ENCODE results near the gene AP1G1.
"Not testable (repeated sequence)": the region's sequence is repeated elsewhere in the genome, so short reads cannot be mapped to it uniquely, and the experiment has no call there.

Gene AP1G1

DNA sequence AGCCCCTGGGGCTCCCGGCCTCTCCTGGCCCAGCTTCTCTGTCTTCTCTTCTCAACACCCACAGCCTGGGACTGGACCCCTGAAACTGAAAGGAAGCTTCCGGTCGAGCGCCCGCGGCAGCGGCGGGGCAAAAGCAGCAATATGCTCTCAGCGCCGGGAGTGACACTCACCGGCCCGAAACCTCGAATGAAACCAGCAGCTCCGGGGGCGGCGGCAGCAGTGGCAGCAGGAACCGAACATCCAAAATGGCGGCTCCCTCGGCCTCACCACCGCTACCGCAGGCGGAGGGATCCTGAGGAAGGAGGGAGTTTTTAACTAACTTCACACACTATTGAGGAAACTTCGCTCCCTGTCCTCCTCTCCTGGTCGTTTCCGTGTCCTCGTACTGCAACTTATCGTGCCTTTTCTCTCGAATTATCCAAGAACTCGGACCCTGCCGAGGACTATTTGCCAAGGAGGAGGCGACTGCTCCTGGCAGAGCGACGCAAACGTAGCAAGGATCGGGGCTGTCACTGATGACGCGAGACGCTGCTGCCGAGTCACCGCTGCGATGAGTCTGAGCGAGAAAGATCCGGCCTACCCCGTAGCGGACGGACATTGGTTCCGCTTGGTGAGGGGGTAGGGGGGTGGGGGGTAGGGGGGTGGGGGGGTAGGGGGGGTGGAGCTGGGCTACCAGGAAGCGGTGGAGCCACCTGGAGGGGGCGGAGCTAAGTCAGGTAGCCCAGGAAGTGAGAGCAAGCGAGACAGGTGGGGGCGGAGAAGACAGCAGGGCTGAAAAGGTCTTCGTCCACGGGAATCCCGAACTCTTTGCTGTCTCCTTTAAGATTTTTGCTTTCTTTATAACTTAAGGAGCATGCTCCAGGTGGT lies at the start of gene AP1G1:
Gene AP1G1, minus strand, starts transcription at position 242 of the 867 bp plus-strand sequence. CDS start 19,355 bp downstream, outside the sequence.
- DNase-seq = peak; percentile 76 to 88 (median 80)

DNA sequence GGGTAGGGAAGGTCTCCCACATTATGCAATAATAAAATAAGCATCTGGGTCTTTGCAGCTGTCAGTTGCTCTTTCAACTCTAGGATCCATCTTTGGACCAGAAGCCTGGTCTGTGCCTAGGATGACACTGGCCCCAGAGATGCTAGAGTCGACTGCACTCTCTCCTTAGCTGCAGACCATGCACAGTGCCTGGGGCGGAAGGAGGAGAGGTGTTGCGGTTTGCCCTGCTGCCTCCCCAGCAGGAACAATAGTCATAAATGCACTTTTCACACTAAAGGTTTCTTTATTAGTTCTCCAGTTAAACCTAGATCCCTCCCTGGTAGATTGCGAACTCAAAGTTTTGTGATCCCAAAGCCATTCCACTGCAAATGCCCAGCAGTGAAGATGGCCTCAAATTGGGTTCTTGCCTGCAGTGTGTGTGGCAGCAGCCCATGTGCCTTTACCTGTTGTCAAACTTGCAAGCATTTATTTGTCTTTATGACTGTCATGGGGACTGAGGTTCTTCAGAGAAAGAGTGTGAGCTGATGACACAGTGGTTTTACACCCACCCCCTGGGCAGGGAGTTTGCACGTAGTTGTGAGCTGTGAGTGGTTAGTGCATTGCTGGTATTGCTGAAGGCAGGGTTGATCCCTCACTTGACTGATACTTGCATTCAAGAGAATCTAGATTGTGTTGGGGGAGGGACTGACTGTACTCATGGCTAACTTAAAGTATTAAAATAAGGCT lies 47.5 kb upstream of the AP1G1 start:
- no peak for DNase-seq

- DNase-seq = no peak
Observed at GRCh38 chr16:71854369-71854948, 45.8 kb upstream of the AP1G1 start.

DNA sequence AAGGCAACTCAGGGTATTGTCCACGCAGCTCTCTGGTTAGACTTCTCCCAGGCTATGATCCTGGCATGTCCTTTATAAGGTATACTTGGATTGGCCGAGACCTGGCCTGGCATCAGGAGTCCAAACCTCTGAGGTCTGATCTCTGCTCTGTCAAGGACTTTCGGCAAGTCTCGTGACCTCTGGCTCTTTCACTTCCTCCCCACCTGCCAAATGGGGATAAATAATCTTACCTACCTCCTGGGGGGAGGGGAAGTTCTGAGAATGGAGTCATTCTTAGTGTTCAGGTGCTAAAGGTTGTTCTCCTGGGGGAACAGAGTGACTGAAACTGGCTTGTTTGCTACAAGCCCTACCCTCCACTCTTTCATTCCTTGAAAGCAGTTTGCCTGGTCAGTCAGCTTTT lies 44.8 kb upstream of the AP1G1 start:
- DNase-seq = no peak

- DNase-seq = no peak
Observed at GRCh38 chr16:71852561-71852960, 43.9 kb upstream of the AP1G1 start.

GRCh38 chr16:71852158-71852557 lies 43.5 kb upstream of the AP1G1 start:
- DNase-seq = no peak

DNA sequence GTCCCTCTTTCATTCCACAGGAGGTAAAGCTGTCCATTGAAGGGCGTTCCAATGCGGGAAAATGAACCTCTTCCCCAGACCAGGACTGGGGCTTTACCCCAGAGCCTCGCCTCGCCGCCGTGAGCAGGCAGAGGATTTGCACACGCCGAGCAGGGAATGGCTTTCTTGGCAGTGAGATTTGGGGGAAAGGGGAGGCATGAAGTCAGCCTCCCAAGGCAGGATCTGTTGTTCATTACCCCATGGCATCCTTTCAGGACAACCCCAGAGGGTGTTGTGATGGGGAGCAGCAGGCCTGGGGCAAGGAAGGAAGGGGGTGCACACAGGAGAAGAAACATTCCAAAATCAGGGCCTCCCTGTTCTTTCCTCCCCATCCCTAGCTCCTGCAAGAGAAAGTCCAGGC lies 43.1 kb upstream of the AP1G1 start:
- no peak for DNase-seq

DNA sequence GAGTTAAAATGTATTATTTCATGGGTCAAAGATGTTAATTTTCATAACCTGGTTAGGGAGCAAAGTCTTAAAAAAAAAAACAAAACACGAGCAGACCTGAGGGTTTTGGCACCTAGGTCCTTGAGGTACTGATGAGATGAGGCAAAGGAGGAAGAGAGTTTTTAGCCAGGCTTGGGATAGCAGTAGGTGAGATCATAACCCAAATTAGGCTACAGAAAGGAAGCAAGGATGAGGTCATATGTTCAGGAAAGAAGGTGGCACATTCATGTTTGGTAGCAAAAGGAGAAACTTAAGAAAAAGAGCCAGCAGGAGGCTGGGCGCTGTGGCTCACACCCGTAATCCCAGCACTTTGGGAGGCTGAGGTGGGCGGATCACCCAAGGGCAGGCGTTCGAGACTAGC lies 40.0 kb upstream of the AP1G1 start:
- no peak for DNase-seq

- no peak for DNase-seq
Observed at GRCh38 chr16:71847096-71847495, 38.5 kb upstream of the AP1G1 start.

GRCh38 chr16:71846431-71846830 lies 37.8 kb upstream of the AP1G1 start:
- no peak for DNase-seq

GRCh38 chr16:71845639-71846430 lies 37.2 kb upstream of the AP1G1 start, which contains the start of gene ATXN1L:
ATXN1L (plus strand) TSS chr16:71845976; CDS start chr16:71849741, 3,765 bp downstream.
- peak; percentile 80 to 91 (median 86) for DNase-seq

DNA sequence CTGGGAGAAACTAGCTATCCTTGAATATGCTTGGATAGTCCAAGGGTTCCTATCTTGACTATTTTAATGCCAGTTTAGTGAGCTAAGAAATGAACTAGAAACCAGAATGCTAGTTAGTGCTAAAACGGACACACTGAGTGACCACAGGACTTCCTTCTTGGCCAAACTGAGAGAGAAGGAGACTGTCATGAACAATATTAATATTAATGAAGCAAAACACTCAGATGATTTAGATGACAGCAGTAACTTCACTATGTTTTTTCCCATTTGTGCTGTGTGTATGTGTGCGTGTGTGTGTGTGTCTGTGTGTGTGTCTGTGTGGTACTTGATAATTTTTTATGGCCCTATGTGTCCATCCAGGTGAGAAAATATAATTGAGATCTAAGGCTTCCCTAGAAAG lies 34.9 kb upstream of the AP1G1 start:
- DNase-seq = no peak

DNA sequence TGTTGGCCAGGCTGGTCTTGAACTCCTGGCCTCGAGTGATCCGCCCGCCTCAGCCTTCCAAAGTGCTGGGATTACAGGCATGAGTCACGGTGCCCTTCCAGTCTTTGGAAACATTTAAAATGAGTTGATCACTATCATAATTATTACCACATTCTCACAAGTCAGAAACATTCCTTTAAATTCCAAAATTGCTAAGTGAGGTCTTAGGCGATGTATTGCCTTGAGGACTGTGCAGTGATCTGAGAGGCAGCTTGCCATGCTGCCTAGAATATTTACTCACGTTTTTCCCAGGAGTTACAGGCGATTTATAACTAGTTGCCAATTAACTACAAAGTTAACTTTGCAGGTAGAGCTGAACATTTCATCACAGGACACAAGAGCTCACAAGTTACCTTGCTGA lies 31.4 kb upstream of the AP1G1 start:
- DNase-seq = no peak

DNA sequence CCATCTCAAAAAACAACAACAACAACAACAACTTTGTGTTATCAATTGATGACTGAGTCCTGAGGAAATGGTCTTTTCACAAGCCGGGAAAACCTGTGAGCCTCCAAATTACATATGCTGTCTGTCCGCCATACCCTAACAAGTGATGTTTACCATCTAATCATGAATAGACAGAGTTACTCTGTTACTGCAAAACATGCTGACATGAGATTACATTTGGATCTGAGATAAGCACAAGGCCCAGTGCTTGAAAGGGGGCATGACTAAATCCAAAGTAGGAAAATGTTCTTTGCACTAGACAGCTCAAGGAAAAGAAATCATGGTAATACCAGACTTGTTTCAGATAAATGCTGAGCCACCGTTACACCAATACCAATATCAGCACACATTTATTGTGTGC lies 28.5 kb upstream of the AP1G1 start:
- no peak for DNase-seq

GRCh38 chr16:71834291-71834690 lies 25.7 kb upstream of the AP1G1 start:
- DNase-seq = no peak

GRCh38 chr16:71832112-71832511 lies 23.5 kb upstream of the AP1G1 start:
- not testable (repeated sequence) for DNase-seq

DNA sequence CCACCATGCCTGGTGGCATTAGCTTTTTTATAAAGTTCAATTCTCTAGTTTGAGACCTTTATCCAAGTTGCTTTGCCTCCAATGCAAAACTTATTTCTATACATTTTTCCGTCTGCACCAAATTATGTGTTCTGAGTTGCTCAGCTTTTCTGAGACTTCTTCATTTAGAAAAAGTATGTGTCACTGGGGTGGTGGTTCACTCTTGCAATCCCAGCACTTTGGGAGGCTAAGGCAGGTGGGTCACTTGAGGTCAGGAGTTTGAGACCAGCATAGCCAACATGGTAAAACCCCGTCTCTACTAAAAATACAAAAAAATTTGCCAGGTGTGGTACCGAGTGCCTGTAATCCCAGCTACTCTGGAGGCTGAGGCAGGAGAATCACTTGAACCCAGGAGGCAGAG lies 23.1 kb upstream of the AP1G1 start:
- not testable (repeated sequence) for DNase-seq

GRCh38 chr16:71830359-71830758 lies 21.7 kb upstream of the AP1G1 start:
- DNase-seq = no peak

DNA sequence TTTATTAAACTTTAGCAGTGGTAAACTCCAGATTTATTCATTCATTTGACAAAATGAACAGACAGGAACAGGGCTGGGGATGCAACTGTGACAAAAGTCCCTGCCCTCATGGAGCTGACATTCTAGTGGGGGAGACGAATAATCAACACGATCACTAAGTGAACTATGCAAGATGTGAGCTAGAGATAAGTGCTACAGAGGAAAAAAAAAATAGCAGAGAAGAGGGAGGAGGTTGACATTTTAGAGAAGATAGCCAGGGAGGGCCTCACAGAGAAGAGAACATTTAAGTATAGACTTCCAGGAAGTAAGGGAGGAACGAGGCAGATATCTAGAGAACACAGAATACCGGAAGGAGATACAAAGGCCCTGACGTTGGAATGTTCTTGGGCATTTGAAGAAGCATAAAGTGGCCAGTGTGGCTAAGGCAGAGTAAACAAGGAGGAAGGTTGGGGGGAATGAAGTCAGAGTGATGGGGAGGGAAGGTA lies 17.9 kb upstream of the AP1G1 start:
- no peak for DNase-seq

- DNase-seq = not testable (repeated sequence)
Observed at GRCh38 chr16:71817155-71817500, 8.5 kb upstream of the AP1G1 start.

DNA sequence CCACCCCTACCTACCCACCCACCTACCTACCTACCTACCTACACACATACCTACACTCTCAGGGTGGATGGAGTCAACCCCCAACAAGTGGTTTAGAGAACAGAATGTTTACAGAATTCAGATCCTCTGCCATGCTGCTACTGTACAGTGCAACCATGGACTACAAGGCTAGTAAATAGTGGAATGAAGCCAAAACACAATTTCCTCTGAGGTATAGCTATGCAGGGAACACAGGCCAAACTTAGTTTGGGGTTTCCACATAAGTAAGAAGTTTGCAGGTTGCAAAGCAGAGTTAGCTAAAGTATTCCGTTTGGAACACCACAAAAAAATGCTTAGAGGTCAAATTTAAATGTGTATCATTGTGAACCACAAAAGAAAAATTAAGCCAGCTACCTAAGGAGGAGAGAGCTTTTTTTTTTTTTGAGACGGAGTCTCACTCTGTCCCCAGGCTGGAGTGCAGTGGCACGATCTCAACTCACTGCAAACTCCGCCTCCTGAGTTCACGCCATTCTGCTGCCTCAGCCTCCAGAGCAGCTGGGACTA lies 2.7 kb upstream of the AP1G1 start:
- DNase-seq = no peak

DNA sequence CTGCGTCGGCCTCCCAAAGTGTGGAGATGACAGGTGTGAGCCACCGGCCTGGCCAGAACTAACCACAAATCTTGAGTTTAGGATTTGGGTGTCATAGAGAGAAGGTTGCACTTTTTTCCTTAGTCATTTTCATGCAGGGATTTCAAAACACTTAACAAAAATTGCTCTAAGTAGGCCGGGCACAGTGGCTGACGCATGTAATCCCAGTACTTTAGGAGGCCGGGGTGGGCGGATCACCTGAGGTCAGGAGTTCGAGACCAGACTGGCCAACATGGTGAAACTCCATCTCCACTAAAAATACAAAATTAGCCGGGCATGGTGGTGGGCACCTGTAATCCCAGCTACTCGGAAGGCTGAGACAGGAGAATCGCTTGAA lies 1.5 kb upstream of the AP1G1 start:
- not testable (repeated sequence) for DNase-seq

Measured in activated naive CD4-positive, alpha-beta T cell (primary cell).